Suppressor macrophage treated with lipopolysaccharide for 4 hours (primary cell): Measurements from ENCODE around the gene PMPCA.

Experiments used
- DNase-seq: peaks from one replicate; pipeline ENCODE4 v3.0.0-alpha.2; 2020

The PMPCA gene

GRCh38 chr9:136437839-136438547 is 27.5 kb downstream of the PMPCA start:
- no peak for DNase-seq

GRCh38 chr9:136438548-136439480 is 28.4 kb downstream of the PMPCA start:
- peak; percentile 15 for DNase-seq

- peak; percentile 87 for DNase-seq
These were observed 29.3 kb downstream of the PMPCA start, which contains the start of gene INPP5E for GRCh38 chr9:136439481-136440408. Gene INPP5E, minus strand, starts transcription at chr9:136439845. Its CDS starts 426 bp downstream, at chr9:136439419.

GRCh38 chr9:136441191-136441680 is 30.8 kb downstream of the PMPCA start:
- DNase-seq: no peak

GRCh38 chr9:136441681-136442245 is 31.3 kb downstream of the PMPCA start:
- DNase-seq: no peak

GRCh38 chr9:136442265-136442664 is 31.8 kb downstream of the PMPCA start:
- DNase-seq: no peak

- DNase-seq: no peak
These were observed 32.6 kb downstream of the PMPCA start for GRCh38 chr9:136443087-136443486.

- DNase-seq: no peak
These were observed 33.2 kb downstream of the PMPCA start for GRCh38 chr9:136443687-136444086.

- DNase-seq: no peak
These were observed 33.6 kb downstream of the PMPCA start for GRCh38 chr9:136444102-136444501.

- DNase-seq: no peak
These were observed 35.3 kb downstream of the PMPCA start for GRCh38 chr9:136445799-136446198.

- DNase-seq: no peak
These were observed 36.8 kb downstream of the PMPCA start for GRCh38 chr9:136447173-136447778.

GRCh38 chr9:136448655-136449054 is 38.2 kb downstream of the PMPCA start:
- DNase-seq: no peak

GRCh38 chr9:136451221-136451877 is 40.9 kb downstream of the PMPCA start:
- DNase-seq: no peak

- DNase-seq: no peak
These were observed 42.9 kb downstream of the PMPCA start for GRCh38 chr9:136453326-136453725.

- DNase-seq: no peak
These were observed 43.8 kb downstream of the PMPCA start for GRCh38 chr9:136454026-136454796.

- no peak for DNase-seq
These were observed 44.9 kb downstream of the PMPCA start for GRCh38 chr9:136455043-136456002.

- DNase-seq: no peak
These were observed 45.8 kb downstream of the PMPCA start for GRCh38 chr9:136456258-136456657.

- DNase-seq: no peak
These were observed 46.9 kb downstream of the PMPCA start for GRCh38 chr9:136457326-136457725.

GRCh38 chr9:136459425-136459824 is 49.0 kb downstream of the PMPCA start:
- no peak for DNase-seq
